HepG2 (cell line): ENCODE results near the gene IFIT1B. TPM values are rescaled to one million over a fixed set of nuclear protein-coding genes. Genes with fewer than 3 reads are reported as not detected.

ENCODE experiments used
- ATF2 ChIP-seq: sonication (generic); formaldehyde crosslinking; IDR thresholded peaks from 2 replicates; pipeline ENCODE4 v1.4.0; 2020; ENCODE audit warnings: missing genetic modification reagents
- FUBP1 ChIP-seq: sonication (generic); formaldehyde crosslinking; IDR thresholded peaks from 2 replicates; pipeline ENCODE4 v1.5.1; 2020; ENCODE audit warnings: missing genetic modification reagents, mild to moderate bottlenecking, borderline replicate concordance
- HOXA3 ChIP-seq: sonication (generic); formaldehyde crosslinking; IDR thresholded peaks from 2 replicates; pipeline ENCODE4 v1.5.0; 2020; ENCODE audit warnings: missing genetic modification reagents
- LRRFIP1 ChIP-seq: sonication (generic); formaldehyde crosslinking; conservative IDR thresholded peaks from 2 replicates; pipeline ENCODE4 v1.4.0; 2020; ENCODE audit warnings: missing genetic modification reagents
- NR2F2 ChIP-seq: IDR thresholded peaks from 2 replicates; pipeline ENCODE4 v1.6.1; 2012; ENCODE audit warnings: low read depth, inconsistent platforms, borderline replicate concordance
- SAP130 ChIP-seq: IDR thresholded peaks from 2 replicates; pipeline ENCODE4 v1.6.1; 2016; ENCODE audit warnings: low read depth
- TBX2 ChIP-seq: sonication (generic); formaldehyde crosslinking; IDR thresholded peaks from 2 replicates; pipeline ENCODE4 v1.5.0; 2020; ENCODE audit warnings: missing genetic modification reagents, mild to moderate bottlenecking, borderline replicate concordance
- ZNF609 ChIP-seq: sonication (generic); formaldehyde crosslinking; IDR thresholded peaks from 2 replicates; pipeline ENCODE4 v1.4.0; 2020; ENCODE audit warnings: mild to moderate bottlenecking, missing genetic modification reagents, borderline replicate concordance
- polyA plus RNA-seq, 8 experiments: library from polyadenylated mRNA; depleted of rRNA in 3 of 8; stranded (reverse) in 7 of 8; unstranded in 1 of 8; fragments of >200 nt; fragmentation: Illumina TruSeq in 4 of 8; extraction: Trizol in 4 of 8; gene quantifications; 2 replicates each; pipeline versions ENCODE4 v1.2.1 to v1.2.3, GENCODE V29; 2011 to 2016; ENCODE audit warnings: low read depth in 4 of 8, missing spikeins in 1 of 8, mixed read lengths in 1 of 8; ENCODE audit not compliant: insufficient read depth in 1 of 8
- total RNA-seq, 5 experiments: library from RNA; depleted of rRNA; stranded (reverse); fragments of >200 nt; fragmentation: Illumina TruSeq; extraction: Trizol; gene quantifications; 2 replicates each; pipeline ENCODE4 v1.2.3, GENCODE V29; 2016; ENCODE audit warnings: low read depth in 1 of 5

The IFIT1B gene
- total and polyA plus RNA-seq, 2 of the 13 experiments (the other 11 are each of a cell fraction or from before 2014, with no cell fraction given) = not detected

DNA sequence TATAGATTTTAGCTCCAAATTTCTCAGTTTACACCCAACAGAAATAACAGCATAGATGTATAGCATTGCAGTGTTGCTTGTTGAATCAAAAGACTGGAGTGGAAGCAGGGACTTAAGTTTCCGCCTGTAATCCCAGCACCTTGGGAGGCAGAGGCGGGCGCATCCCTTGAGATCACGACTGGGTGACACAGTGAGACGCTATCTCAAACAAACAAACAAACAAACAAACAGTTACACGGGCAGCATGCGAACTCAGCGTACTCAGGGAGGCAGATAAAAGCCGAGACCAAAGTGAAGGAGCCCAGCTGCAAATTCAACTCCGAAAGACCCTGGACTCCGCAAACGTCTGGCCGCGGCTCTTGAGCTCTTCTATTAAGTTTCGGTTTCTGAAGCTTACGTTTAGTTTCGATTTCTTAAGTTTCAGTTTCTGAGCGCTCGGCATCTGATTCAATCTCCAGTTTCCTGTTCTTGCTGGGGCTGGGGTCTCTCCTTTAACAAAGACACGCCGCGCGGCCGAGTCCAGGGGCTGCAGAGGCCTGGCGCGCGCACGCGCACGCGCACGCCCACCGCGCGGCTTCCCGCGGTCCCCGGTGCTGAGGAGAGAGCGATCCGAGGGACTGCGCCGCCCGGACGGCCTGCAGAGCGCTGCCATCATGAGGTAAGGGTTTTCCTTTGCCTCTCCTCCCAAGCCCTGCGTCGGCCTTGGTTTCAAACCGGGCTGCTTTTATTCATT lies 36.5 kb downstream of the IFIT1B start, which contains the start of gene IFIT5 (continued):
- TF ChIP-seq ZNF609 (CRISPR knock-in tag) (no peak), LRRFIP1 (CRISPR knock-in tag) (no peak), NR2F2 (no peak), FUBP1 (no peak), TBX2 (peak; percentile 35; the same call in 1 of the 2 replicates), ATF2 (CRISPR knock-in tag) (no peak), HOXA3 (CRISPR knock-in tag) (peak; percentile 35; the same call in 1 of the 2 replicates), SAP130 (peak; percentile 36; the same call in 1 of the 2 replicates)
